CD4-positive, alpha-beta T cell treated with Interleukin-2 at 100 ng/mL for 4 hours (primary cell): ENCODE results near the gene THSD7B.
"Not testable (repeated sequence)": the region's sequence is repeated elsewhere in the genome, so short reads cannot be mapped to it uniquely, and the experiment has no call there.

Experiments
- DNase-seq: peaks from one replicate; pipeline ENCODE4 v3.0.0-alpha.2; 2020; ENCODE audit warnings: low spot score

Gene THSD7B

DNA sequence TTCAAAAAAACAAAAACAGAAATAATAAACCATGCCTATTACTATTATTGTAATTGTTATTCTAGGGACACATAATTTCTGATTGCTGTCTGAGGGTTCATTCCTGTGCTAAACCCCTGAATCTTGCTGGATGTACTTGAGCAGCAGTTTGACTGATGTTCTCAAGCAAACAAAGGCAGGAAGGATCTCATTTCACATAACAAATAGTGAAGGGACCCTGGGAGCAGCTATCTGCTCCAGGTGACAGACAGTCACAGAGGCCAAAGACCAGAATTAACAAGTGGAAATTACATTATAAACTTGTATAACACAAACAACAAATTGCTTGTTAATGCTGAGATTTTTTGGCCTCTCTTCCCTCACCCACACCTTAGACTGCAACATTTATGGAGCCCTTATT, 284.2 kb downstream of the THSD7B start:
- no peak for DNase-seq

DNA sequence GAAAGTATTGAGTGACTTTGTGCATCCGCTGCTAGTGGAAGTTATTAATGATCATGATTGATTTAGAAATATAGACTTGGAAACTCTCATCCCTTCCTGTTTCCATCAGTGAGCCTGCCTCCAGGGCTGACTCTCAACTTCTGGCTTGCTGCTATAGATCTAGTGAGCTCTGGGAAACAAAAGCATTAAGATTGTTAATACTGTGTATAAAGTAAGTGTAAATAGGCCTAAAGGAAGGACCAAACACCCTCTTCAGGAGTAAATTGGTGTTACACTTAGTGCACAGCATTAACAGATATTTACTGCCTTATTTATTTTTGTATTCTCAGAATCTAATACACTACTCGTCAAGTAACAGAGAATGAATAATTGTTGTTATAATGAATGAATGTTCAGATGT, 285.6 kb downstream of the THSD7B start:
- DNase-seq = no peak

DNA sequence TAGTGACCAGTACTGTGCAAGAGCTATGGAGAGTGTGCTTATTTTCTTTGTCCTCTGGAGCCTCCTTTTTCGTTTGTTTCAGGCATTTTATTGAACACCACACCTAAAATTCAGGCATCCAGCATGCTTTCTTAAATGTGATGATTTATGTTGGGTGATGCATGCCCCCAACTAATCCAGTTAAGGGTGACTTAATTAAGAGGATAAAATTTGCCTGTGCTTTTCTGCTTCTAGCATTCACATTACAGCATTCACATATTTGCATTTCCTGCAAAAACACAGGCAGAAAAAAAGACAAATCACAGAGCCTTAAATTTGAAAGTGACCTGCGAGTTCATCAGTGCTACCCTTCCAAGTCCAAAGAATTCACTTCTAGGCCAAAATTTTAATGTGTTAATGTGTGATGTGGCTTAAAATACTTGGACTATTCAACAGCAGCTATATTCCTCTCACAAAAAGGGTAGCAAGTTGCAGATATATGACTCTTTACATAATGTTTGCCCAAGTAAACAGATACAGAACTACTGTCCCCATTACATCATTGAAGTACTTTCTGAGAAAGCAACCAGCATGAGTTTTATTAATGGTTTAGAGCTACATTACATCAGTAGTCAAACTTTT, 286.5 kb downstream of the THSD7B start:
- no peak for DNase-seq

DNA sequence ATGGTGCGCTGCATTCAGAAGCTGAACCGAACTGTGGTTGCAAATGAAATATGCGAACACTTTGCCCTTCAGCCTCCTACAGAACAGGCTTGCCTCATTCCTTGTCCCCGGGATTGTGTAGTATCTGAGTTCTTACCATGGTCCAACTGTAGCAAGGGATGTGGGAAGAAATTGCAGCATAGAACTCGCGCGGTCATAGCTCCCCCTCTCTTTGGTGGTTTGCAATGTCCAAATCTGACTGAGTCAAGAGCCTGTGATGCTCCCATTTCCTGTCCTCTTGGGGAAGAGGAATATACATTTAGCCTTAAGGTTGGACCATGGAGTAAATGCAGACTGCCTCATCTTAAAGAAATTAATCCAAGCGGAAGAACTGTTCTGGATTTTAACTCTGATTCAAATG, 291.4 kb downstream of the THSD7B start:
- DNase-seq = no peak

DNA sequence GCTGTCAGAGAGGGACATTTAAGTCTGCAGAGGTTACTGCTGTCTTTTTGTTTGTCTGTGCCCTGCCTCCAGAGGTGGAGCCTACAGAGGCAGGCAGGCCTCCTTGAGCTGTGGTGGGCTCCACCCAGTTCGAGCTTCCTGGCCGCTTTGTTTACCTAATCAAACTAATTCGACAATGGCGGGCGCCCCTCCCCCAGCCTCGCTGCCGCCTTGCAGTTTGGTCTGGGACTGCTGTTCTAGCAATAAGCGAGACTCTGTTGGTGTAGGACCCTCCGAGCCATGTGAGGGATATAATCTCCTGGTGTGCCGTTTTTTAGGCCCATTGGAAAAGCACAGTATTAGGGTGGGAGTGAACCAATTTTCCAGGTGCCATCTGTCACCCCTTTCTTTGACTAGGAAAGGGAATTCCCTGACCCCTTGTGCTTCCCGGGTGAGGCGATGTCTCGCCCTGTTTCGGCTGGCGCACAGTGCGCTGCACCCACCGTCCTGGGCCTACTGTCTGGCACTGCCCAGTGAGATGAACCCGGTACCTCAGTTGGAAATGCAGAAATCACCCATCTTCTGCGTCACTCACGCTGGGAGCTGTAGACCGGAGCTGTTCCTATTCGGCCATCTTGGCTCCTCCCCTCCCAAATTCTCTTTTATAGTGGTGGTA, 310.9 kb downstream of the THSD7B start:
- not testable (repeated sequence) for DNase-seq

DNA sequence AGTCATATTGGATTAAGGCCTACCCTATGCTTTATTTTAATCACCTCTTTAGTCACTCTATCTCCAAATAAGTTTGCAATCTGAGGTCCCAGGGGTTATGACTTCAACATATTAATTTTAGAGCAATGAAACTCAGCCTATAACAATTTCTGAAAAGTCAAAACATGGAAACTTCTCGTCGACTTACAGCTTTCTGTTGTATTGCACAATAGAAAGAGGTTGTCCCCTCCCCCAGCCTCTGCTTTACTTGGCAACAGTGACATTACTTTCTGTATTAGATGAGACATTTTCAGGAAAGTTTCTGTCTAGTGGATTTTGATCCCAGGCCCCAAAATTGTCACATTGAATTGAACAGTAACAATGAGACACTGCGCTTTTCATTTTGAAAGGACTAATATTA, 326.4 kb downstream of the THSD7B start:
- DNase-seq = no peak

DNA sequence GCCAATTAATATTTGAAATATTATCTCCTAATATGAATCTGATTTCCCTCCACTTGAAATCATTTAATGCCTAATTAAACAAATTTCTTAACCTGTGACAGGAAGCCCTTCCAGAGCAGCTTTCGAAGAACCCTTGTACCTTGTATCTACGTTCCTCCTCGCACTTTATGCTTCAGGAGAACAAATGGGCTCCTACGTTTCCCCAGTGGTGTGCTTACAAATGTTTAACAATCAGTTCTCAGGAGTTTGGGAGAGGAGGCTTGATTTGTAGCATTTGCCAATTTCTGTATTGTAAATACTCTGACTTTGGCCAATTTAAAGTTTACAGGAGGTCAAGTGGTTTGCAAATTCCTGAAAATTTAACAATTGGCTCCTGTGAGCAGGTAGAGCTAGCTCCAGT, 327.8 kb downstream of the THSD7B start:
- DNase-seq = no peak

DNA sequence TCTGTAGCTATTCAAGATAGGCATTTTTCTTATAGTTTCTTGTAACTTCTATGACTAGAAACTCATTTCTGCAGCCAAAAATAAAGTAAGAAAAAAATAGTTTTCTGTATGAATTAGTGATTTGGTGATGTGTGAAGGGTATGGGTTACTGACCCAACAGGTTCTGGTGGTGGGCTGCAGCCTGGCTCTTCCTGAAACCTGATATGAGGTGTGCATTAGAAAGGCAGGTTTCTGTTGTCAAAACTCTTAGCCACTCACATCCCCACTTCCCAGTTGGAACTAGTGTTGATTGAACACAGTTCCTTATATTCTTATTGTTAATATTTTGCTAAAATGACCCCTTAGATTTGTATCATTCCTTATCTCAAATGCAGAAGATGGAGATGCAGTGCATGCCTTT, 330.8 kb downstream of the THSD7B start:
- no peak for DNase-seq

DNA sequence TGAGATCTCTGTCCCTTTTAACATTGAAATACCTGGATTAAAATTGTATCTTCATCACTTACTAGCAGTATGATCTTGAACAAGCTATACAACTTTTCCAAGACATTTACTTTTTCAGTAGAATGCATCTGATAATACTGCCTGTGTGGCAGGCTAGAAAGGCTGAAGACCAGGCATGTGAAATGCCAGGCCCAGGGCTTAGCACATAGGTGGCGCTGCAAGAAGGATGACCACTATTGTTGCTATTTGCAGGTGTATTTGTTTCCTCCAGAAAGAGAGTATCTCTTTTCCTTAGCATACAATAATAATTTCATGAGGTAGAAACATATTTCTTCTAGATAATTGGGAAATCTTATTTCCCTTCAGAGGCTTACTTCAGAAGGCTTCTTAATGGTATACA, 331.3 kb downstream of the THSD7B start:
- no peak for DNase-seq

DNA sequence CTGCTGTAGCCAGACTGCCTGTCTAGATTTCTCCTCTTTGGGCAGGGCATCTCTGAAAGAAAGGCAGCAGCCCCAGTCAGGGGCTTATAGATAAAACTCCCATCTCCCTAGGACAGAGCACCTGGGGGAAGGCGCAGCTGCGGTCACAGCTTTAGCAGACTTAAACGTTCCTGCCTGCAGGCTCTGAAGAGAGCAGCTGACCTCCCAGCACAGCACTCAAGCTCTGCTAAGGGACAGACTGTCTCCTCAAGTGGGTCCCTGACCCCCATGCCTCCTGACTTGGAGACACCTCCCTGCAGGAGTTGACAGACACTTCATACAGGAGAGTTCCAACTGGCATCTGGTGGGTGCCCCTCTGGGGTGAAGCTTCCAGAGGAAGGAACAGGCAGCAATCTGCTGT, 336.5 kb downstream of the THSD7B start:
- not testable (repeated sequence) for DNase-seq

DNA sequence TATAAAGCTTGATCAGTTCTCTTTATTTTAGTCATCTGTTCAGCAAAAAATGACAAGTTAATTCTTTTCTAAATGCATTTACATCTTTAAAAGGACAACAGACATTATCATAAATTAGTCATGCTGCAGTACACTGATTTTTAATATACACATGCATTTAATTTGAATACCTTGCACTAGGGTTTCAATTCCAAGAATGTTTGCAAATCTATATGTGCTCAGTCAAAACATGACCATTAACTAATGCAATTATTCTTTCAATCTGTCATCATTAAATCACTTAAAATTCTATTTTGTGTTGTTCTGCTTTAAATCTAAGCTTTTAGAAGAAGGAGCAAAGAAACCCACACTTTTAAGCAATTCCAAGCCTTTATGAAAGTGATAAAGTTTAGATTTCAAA, 342.6 kb downstream of the THSD7B start:
- no peak for DNase-seq

DNA sequence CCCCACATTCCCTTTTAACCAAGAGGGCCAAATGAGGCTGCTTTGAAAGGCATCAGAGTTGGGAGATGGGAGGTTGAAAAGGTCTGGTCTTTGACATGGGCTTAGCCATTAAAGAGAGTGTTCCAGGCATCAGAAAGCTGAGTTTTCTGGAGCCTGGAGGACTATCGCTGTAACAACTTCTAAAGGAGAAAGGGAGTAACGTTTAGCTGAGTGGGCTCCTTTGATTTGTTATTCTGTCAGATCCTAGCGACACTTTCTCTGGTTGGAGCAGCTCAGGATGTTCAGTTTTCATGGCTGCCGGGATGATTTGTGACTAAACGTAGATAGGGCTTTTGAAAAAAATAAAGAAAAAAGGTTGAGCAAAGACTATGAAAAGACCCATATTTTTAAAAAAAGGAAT, 346.6 kb downstream of the THSD7B start:
- DNase-seq = no peak

DNA sequence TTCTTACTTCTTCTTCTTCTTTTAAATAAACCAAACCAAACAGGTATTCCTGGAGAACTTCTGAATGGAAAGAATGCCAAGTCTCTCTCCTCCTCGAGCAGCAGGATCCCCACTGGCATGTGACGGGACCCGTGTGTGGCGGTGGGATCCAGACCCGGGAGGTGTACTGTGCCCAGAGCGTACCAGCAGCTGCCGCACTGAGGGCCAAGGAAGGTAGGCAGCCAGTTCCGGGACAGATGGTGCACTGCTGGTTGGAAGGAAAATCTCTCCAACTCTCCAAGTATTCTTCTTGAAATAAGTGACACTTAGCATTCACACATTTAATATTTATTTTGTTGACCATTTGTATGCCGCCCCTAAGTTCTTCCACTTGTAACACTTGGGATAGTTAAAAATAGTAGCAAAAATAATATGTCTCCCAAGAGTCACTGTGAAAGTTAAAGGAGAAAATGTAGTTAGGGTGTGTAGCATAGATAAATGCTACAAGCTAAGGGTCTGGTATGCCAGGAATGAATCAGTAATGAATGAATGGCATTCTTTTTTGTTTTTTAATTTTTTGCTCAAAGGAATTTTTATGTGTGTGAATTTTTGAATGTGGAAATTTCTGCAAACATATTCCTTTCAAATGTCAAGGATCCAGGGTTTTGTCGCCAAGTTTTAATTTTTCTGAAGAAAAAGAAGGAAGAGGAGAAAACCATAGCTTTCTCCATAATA, 349.9 kb downstream of the THSD7B start:
- no peak for DNase-seq

DNA sequence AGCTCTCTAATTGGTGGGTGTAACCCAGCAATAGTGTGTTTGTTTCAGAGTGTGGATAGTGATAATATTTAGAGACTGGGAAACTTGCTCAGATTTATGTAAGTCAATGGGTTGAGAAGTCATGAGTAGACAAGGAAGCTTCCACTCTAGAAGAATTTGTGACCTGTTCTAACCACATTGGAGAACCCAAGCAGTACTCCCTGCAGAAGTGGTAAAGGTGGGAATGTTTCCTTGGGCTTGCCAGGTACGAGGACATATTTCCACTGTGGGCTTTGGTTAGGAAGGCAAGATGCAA, 350.4 kb downstream of the THSD7B start:
- no peak for DNase-seq

DNA sequence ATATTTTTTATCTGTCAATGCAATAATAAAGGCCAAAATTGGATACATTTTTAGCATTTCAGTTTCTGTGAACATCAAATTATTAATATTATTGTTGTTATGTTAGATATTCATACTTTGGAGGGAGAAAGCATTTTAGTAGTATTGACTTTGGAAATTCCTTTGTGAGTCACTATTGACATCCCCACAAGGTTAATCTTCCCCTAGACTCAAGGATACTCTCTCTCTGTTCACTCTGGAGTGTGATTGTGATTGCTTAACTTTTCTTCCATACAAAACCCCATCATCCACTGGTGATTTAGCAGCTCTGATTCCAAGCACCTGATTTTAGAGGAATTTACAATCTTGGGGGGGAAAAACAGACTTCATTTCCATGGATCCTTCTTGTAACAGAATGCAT, 352.0 kb downstream of the THSD7B start:
- DNase-seq = no peak

DNA sequence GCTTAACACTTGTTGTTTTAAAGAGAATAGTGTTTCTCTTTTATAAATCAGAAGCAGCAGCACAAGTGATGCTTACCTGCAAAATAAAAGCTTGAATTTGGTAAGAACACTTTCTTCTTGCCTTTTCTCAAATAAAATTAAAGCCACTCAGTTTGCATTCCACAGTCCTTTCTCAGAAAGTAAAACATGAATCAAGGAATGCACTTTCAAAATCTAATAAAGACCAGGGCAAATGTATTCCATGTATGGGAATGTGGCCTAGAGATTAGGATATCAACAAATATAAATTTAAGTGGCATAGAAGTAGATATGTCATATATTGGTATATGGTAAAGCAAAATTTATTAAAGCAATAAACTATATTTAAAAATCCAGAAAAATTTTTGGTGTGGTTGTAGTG, 352.8 kb downstream of the THSD7B start:
- DNase-seq = no peak

DNA sequence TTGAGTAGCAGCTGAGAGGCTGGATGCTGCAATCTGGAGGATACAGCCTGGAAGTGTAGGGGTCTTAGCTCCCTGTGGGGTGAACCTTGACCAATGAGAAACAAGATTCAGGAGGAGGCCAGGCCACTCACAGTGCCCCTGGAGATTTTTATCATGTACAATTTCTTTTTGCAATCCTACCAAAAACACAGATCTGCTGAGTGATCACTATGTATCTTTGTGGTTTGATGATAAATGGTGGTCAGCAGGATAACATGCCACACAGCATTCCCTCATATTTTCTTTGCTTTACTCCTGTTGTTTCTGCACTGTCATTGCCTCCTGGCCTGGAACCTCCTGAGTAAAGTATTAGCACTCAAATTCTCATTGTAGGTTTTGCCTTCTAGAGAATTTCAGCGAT, 357.9 kb downstream of the THSD7B start:
- DNase-seq = no peak

DNA sequence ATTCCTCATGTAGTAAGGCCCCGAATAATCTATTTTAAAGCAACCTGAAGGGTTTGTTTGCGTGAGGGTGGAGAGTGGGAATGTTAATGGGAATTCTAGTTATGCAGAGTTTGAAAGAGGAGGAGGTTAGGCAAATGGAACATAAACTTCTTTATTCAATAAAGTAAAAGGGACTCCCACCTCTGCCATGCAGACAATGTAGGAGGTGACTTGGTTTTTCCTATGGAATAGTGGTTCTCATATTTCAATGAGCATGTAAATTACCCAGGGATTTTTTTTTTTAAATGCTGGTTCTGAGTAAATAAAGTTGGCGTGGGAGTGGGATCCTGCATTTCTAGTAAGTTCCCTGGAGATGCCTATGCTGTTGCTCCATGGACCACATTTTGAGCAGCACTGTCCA, 367.9 kb downstream of the THSD7B start:
- DNase-seq = no peak

DNA sequence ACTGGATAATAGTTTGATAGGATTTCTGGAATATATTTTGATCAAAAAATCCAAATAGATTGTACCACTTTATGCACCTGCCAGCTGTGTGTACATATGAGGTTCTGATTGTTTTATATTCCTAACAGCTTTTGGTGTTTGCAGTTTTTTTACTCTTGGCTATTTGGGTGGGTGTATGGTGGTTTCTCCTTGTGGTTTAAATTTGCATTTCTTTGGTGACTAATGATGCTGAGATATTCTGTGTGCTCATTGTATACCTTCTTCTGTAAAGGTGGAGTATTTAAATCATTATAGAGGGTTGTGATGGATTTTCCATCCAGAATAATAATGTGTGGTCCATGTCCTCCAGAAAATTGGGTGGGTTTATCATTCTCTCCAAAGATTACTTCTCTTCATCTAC, 372.9 kb downstream of the THSD7B start:
- DNase-seq = no peak

DNA sequence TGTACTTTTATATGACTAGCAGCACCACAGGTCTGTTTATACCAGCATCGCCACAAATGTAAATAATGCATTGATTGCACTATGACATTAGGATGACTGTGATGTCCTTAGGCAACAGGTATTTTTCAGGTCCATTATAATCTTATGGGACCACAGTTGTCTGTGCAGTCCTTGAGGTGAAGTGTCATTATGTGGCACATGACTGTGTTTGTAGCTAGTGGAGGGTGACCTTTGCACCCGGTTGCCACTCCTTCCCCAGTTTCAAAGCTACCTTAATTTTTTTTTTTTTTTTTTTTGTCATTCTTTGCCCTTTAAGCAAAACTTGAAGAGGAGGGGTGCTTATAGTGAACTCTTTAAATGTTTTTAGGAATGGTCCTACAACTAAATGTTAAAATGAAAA, 386.4 kb downstream of the THSD7B start:
- no peak for DNase-seq

DNA sequence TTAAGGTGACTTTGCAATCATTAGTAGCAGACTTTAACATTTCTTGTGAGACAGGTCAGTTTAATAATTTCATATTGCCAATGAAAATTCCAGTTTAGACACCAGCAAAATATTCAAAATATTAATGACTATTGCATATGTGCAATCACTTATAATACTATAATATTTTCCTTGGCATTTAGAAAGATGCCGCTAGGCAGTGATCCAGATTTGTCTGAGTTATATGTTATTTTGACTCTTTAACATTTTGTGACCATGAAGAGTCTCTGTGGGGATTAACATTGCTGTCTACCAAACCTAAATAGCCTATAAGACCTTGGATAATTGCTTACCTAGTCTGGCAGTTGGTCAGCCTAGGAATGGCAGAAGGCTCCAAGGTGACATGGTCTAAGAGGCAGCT, 389.6 kb downstream of the THSD7B start:
- DNase-seq = no peak

DNA sequence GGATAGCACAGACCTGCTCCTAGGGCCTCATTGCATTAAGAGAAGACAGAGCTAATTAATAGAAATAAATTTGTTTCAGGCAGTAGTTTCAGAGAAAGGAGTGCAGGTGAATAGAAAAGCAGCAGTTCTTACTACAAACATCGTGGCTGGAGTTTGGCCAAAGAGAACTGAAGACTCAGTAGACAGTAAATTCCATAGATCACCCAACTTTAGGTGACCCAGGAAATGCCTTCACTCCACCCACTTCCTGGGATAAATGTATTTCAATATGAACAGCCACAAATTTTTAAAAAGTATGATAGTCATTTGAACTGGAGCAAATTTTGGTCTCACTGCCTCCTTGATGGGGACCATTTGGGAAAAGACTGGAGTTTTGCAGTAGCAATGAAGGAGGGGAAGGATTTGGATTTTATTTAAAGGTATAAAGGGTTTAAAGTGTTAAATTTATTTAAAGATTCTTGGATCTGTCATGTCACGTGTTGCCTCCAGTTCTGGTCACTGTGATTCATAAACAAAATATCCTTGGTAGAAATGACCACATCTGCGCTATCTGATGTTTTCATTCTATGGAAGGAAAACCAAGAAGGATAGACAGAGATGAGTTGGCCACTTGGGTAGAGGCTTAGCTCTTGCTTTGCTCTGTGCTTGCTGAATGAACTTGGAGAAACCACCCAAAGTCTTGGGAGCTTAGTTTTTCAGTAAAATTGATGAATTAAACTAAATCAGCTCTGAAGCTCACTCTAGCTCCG, 390.2 kb downstream of the THSD7B start:
- DNase-seq = no peak

DNA sequence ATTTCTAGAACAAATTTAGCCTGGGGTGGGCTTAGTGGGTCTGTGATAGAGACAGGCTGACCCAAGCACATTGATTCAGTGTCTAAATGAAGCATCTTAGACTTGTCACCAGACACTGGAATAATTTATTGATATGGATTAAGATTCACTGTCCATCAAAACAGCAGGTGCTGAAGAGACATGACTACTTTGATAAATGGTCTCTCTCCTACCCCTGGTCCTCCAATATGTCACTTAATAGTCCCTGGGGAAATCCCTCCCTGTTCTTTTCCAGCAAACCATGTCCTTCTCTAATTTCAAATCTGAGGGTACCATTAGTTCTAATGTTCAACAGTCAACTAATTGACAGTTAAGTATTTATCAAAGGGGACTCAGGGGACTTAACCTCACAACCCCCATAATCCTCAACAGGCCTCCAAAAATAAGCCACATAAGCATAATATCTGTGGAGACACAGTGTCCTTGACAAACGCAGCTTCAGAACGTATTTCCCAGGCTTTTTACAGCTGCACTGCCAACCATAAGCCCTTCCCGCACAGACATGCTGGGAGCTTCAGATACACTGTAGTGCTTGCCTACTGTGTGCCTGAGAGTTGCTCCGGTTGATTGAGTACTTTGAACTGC, 391.0 kb downstream of the THSD7B start:
- DNase-seq = no peak
